HG03097 (cell line): ENCODE results near the gene SOCS7.

Source experiments
- ATAC-seq: cut with Tn5 transposase; IDR thresholded peaks from one replicate; pipeline ENCODE4 v1.9.1; 2021; ENCODE audit not compliant: unreplicated experiment, low FRiP score

Gene SOCS7

GRCh38 chr17:38334480-38335364 lies 16.9 kb upstream of the SOCS7 start:
- ATAC-seq = no peak

- no peak for ATAC-seq
Measured at GRCh38 chr17:38336838-38337237, 14.8 kb upstream of the SOCS7 start.

GRCh38 chr17:38338053-38338452 lies 13.6 kb upstream of the SOCS7 start:
- ATAC-seq = no peak

- no peak for ATAC-seq
Measured at GRCh38 chr17:38338535-38338934, 13.1 kb upstream of the SOCS7 start.

GRCh38 chr17:38339891-38340290 lies 11.8 kb upstream of the SOCS7 start:
- ATAC-seq = no peak

- ATAC-seq = no peak
Measured at GRCh38 chr17:38341035-38341721, 10.5 kb upstream of the SOCS7 start.

GRCh38 chr17:38342886-38343607 lies 8.6 kb upstream of the SOCS7 start:
- ATAC-seq = no peak

- no peak for ATAC-seq
Measured at GRCh38 chr17:38343608-38344419, 7.8 kb upstream of the SOCS7 start, which contains the start of gene GPR179. GPR179 (minus strand) TSS chr17:38343956; CDS start chr17:38343789, 167 bp downstream.

- no peak for ATAC-seq
Measured at GRCh38 chr17:38344420-38344745, 7.3 kb upstream of the SOCS7 start.

- ATAC-seq = no peak
Measured at GRCh38 chr17:38345743-38346142, 5.9 kb upstream of the SOCS7 start.

GRCh38 chr17:38349097-38349730 lies 2.4 kb upstream of the SOCS7 start:
- no peak for ATAC-seq

GRCh38 chr17:38350035-38350434 lies 1.6 kb upstream of the SOCS7 start:
- no peak for ATAC-seq

GRCh38 chr17:38352245-38353085 lies 821 bp downstream of the SOCS7 start:
- ATAC-seq = no peak

- ATAC-seq = no peak
Measured at GRCh38 chr17:38353086-38353604, 1.5 kb downstream of the SOCS7 start.

GRCh38 chr17:38353668-38354067 lies 2.0 kb downstream of the SOCS7 start:
- no peak for ATAC-seq

- no peak for ATAC-seq
Measured at GRCh38 chr17:38354466-38354865, 2.8 kb downstream of the SOCS7 start.

- no peak for ATAC-seq
Measured at GRCh38 chr17:38355251-38355650, 3.6 kb downstream of the SOCS7 start.

GRCh38 chr17:38357486-38358123 lies 6.0 kb downstream of the SOCS7 start:
- ATAC-seq = no peak
